ES-I3 (cell line): ENCODE results near the gene PIK3R3.

Source experiments
- H3K36me3 ChIP-seq: 2 replicates; pipeline ENCODE4 v1.6.1; 2013; ENCODE audit warnings: mild to moderate bottlenecking, low read length, control low read depth, moderate library complexity; ENCODE audit not compliant: insufficient read depth
- H3K4me1 ChIP-seq: 2 replicates; pipeline ENCODE4 v1.6.1; 2013; ENCODE audit warnings: mild to moderate bottlenecking, control low read depth, low read length; ENCODE audit not compliant: insufficient read depth
- H3K9ac ChIP-seq: 2 replicates; pipeline ENCODE4 v1.6.1; 2013; ENCODE audit warnings: low read depth, mild to moderate bottlenecking, low read length, moderate library complexity
- H3K9me3 ChIP-seq: 2 replicates; pipeline ENCODE4 v1.6.1; 2013; ENCODE audit warnings: mild to moderate bottlenecking, low read length, moderate library complexity; ENCODE audit not compliant: control insufficient read depth, insufficient read depth

PIK3R3 gene

DNA sequence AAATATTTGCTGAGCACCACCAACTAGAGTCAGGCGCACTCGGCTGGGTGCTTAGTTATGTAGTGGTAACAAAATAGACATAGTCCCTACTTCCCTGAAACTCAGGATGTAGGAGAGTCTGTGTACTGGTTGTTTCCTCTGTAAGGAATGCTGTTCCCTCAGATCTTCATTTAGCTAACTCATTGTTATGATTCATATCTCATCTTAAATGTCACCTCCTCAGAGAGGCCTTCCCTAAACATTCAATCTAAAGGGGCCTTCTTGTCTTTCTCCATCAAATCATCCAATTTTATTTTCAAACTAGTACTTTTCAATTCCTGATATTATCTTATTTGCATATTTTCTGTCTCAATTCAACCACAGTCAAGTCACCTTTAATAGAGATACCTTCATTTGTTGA, 132.9 kb downstream of the PIK3R3 start:
- Histone ChIP-seq H3K4me1 (no peaks in the 10 kb centered on the region), H3K9me3 (no peaks in the 10 kb centered on the region), H3K36me3 (no peaks in the 10 kb centered on the region; the same call in 1 of the 2 replicates), H3K9ac (no peak overlapping the region)

DNA sequence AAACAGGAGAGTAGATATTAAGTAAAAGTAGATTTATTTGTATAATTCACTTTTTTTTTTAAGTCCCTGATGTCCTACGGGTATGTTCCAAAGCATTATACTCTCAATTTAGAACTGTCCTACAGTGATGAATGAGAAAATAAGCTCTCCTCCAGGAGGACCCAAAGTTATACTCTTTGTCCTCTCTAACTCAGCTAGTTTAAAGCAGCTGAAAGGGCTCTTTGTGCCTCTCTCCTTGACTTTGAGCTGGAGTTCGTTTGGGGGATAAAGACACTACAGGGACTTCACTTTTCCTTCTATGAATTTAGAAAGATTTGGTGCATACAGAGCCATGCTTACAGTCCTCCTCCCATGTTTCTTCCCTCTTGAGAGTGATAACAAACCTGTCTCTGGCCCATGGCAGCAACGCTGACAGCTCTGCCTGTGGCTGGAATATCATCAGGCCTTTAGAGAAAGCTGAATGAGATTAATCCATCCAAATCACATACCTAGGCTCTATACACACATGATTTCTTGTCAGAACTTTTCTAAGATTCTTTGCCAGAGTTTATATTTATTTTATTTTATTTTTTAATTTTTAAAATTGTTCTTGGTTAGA, 134.3 kb downstream of the PIK3R3 start:
- Histone ChIP-seq H3K9me3 (no peaks in the 10 kb centered on the region), H3K9ac (no peak overlapping the region), H3K4me1 (no peaks in the 10 kb centered on the region), H3K36me3 (no peaks in the 10 kb centered on the region)

DNA sequence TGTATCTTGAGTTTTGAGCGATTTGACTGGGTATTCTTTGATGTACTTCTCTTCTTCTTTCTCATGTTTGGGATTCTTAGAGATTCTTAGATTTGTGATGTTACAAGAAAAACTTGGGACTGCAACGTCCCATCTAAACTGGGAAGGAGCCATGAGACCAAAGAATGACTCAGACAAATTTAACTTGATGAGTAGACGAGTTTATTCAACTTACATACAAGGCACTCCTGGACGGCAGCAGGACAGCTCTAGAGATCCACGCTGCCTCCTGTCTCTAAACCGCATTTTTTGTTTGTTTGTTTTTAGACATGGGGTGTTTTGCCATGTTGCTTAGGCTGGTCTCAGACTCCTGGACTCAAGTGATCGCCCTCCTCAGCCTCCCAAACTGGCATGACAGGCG, 137.1 kb downstream of the PIK3R3 start:
- Histone ChIP-seq H3K4me1 (no peaks in the 10 kb centered on the region), H3K9ac (no peak overlapping the region)

DNA sequence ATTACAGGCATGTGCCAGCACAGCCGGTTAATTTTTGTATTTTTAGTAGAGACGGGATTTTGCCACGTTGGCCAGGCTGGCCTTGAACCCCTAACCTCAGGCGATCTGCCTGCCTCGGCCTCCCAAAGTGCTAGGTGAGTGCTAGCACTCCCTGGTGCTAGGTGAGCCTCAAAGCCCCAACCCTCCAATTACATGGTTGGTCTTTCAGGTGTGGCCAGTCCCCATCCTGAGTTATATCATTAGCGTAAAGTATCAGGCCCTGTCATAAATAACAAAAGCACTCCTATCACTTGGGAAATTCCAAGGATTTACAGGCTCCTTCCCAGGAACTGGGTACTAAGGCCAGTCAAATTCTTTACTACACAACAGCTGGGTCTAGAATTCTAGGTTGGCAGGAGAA, 138.0 kb downstream of the PIK3R3 start:
- no peaks in the 10 kb centered on the region for H3K4me1 ChIP-seq
- H3K9me3 ChIP-seq, result no peaks in the 10 kb centered on the region
- no peak overlapping the region for H3K9ac ChIP-seq
- H3K36me3 ChIP-seq, result no peaks in the 10 kb centered on the region

More for the DNA sequence above, 137.1 kb downstream of the PIK3R3 start:
- Histone ChIP-seq H3K9me3 (no peaks in the 10 kb centered on the region), H3K36me3 (no peaks in the 10 kb centered on the region)
